ENCODE data around the gene ENTPD8.

The ENTPD8 gene

GRCh38 chr9:137444106-137444790 is 3.1 kb upstream of the ENTPD8 start:
- Histone ChIP-seq H2BK120ac (ENCODE audit: low read depth, low read length) (no peak overlapping the region), H2BK15ac (ENCODE audit: low read depth, poor library complexity, severe bottlenecking) (no peak overlapping the region), H2BK12ac (ENCODE audit: low read length in 2 of 2) (no peak overlapping the region), H3K4me2 (ENCODE audit: low read length, poor library complexity, severe bottlenecking) (no peak overlapping the region), H3K36me3 (ENCODE audit: control insufficient read depth in 1 of 2, insufficient read depth in 2 of 2, low read depth in 1 of 2, low read length in 2 of 2) (peaks cover 2 to 23% of the 10 kb centered on the region in 2 experiments), H3K9me3 (ENCODE audit: control insufficient read depth, low read length) (no peaks in the 10 kb centered on the region), H2AK5ac (ENCODE audit: low read length, severe bottlenecking) (no peak overlapping the region), H3K18ac (ENCODE audit: low read depth in 1 of 2, low read length in 2 of 2) (no peak overlapping the region), H3K27me3 (ENCODE audit: control insufficient read depth in 1 of 2, insufficient read depth in 1 of 2, low read length in 2 of 2) (peaks cover 0 to 11% of the 10 kb centered on the region in 2 experiments), H3K79me1 (replicated peaks; ENCODE audit: low read length, poor library complexity, severe bottlenecking) (no peaks in the 10 kb centered on the region), H3K23ac (ENCODE audit: low read length in 2 of 2) (no peak overlapping the region), H2AFZ (ENCODE audit: low read depth, low read length) (no peak overlapping the region), H2BK5ac (ENCODE audit: low read depth, low read length, poor library complexity, severe bottlenecking) (peak overlapping the region; percentile 25), H3K4ac (ENCODE audit: low read depth in 1 of 2, low read length in 2 of 2) (no peak overlapping the region), H3K9ac (ENCODE audit: low read length) (no peak overlapping the region), H4K91ac (ENCODE audit: low read length) (no peak overlapping the region), H3K4me1 (ENCODE audit: control insufficient read depth, insufficient read depth, low read depth, low read length) (peaks cover 16% of the 10 kb centered on the region), H4K8ac (ENCODE audit: low read length) (no peak overlapping the region), H3K27ac (ENCODE audit: low read length, poor library complexity, severe bottlenecking) (no peak overlapping the region), H3K14ac (ENCODE audit: low read length in 2 of 2) (no peak overlapping the region), H3K4me3 (ENCODE audit: insufficient read depth in 1 of 2, low read depth in 1 of 2, low read length in 2 of 2) (no peak overlapping the region)
- 84% methylated on average over 14 of the region's 14 CpGs for WGBS
- DNase-seq: no peak

- Histone ChIP-seq H3K9ac (ENCODE audit: low read length) (no peak overlapping the region), H2BK120ac (ENCODE audit: low read depth, low read length) (no peak overlapping the region), H3K4me3 (ENCODE audit: insufficient read depth in 1 of 2, low read depth in 1 of 2, low read length in 2 of 2) (no peak overlapping the region)
Measured at GRCh38 chr9:137441935-137442321, 771 bp upstream of the ENTPD8 start.

GRCh38 chr9:137439158-137439714 is 1.9 kb downstream of the ENTPD8 start:
- Histone ChIP-seq H3K4ac (ENCODE audit: low read depth in 1 of 2, low read length in 2 of 2) (no peak overlapping the region), H2AK5ac (ENCODE audit: low read length, severe bottlenecking) (no peak overlapping the region), H2BK5ac (ENCODE audit: low read depth, low read length, poor library complexity, severe bottlenecking) (no peak overlapping the region), H3K4me3 (ENCODE audit: insufficient read depth in 1 of 2, low read depth in 1 of 2, low read length in 2 of 2) (no peak overlapping the region), H3K18ac (ENCODE audit: low read depth in 1 of 2, low read length in 2 of 2) (no peak overlapping the region), H4K8ac (ENCODE audit: low read length) (no peak overlapping the region), H3K9me3 (ENCODE audit: control insufficient read depth, low read length) (no peaks in the 10 kb centered on the region), H2AFZ (ENCODE audit: low read depth, low read length) (no peak overlapping the region), H3K4me2 (ENCODE audit: low read length, poor library complexity, severe bottlenecking) (no peak overlapping the region), H2BK12ac (ENCODE audit: low read length in 2 of 2) (no peak overlapping the region), H4K91ac (ENCODE audit: low read length) (no peak overlapping the region), H3K14ac (ENCODE audit: low read length in 2 of 2) (no peak overlapping the region), H3K4me1 (ENCODE audit: control insufficient read depth, insufficient read depth, low read depth, low read length) (peaks cover 32% of the 10 kb centered on the region), H2BK120ac (ENCODE audit: low read depth, low read length) (no peak overlapping the region), H3K27me3 (ENCODE audit: control insufficient read depth in 1 of 2, insufficient read depth in 1 of 2, low read length in 2 of 2) (peaks cover 0 to 31% of the 10 kb centered on the region in 2 experiments), H3K9ac (ENCODE audit: low read length) (no peak overlapping the region), H3K36me3 (ENCODE audit: control insufficient read depth in 1 of 2, insufficient read depth in 2 of 2, low read depth in 1 of 2, low read length in 2 of 2) (no peaks in the 10 kb centered on the region), H3K23ac (ENCODE audit: low read length in 2 of 2) (no peak overlapping the region), H2BK15ac (ENCODE audit: low read depth, poor library complexity, severe bottlenecking) (no peak overlapping the region), H3K27ac (ENCODE audit: low read length, poor library complexity, severe bottlenecking) (no peak overlapping the region), H3K79me1 (replicated peaks; ENCODE audit: low read length, poor library complexity, severe bottlenecking) (no peaks in the 10 kb centered on the region)
- no peak for DNase-seq
- 83% methylated on average over 18 of the region's 18 CpGs for WGBS

More at GRCh38 chr9:137441935-137442321, 771 bp upstream of the ENTPD8 start:
- H3K4me1 ChIP-seq (ENCODE audit: control insufficient read depth, insufficient read depth, low read depth, low read length): peaks cover 17% of the 10 kb centered on the region
- no peak overlapping the region for H2BK5ac ChIP-seq (ENCODE audit: low read depth, low read length, poor library complexity, severe bottlenecking)
- H3K23ac ChIP-seq (ENCODE audit: low read length in 2 of 2): no peak overlapping the region
- H4K8ac ChIP-seq (ENCODE audit: low read length): no peak overlapping the region
- no peak overlapping the region for H3K18ac ChIP-seq (ENCODE audit: low read depth in 1 of 2, low read length in 2 of 2)
- WGBS: 19% methylated on average over 2 of the region's 7 CpGs
- H3K27me3 ChIP-seq (ENCODE audit: control insufficient read depth in 1 of 2, insufficient read depth in 1 of 2, low read length in 2 of 2): peaks cover 0 to 27% of the 10 kb centered on the region in 2 experiments
- no peak overlapping the region for H3K4me2 ChIP-seq (ENCODE audit: low read length, poor library complexity, severe bottlenecking)
- H3K79me1 ChIP-seq (replicated peaks; ENCODE audit: low read length, poor library complexity, severe bottlenecking): no peaks in the 10 kb centered on the region
- no peak overlapping the region for H2AFZ ChIP-seq (ENCODE audit: low read depth, low read length)
- peaks cover 0 to under 1% of the 10 kb centered on the region in 2 experiments for H3K36me3 ChIP-seq (ENCODE audit: control insufficient read depth in 1 of 2, insufficient read depth in 2 of 2, low read depth in 1 of 2, low read length in 2 of 2)
- H2AK5ac ChIP-seq (ENCODE audit: low read length, severe bottlenecking): no peak overlapping the region
- H3K9me3 ChIP-seq (ENCODE audit: control insufficient read depth, low read length): no peaks in the 10 kb centered on the region
- H2BK12ac ChIP-seq (ENCODE audit: low read length in 2 of 2): no peak overlapping the region
- H3K27ac ChIP-seq (ENCODE audit: low read length, poor library complexity, severe bottlenecking): no peak overlapping the region
- H4K91ac ChIP-seq (ENCODE audit: low read length): no peak overlapping the region
- H3K4ac ChIP-seq (ENCODE audit: low read depth in 1 of 2, low read length in 2 of 2): no peak overlapping the region
- H3K14ac ChIP-seq (ENCODE audit: low read length in 2 of 2): no peak overlapping the region
- DNase-seq: no peak
- H2BK15ac ChIP-seq (ENCODE audit: low read depth, poor library complexity, severe bottlenecking): no peak overlapping the region

- no peak overlapping the region for H3K4me3 ChIP-seq (ENCODE audit: insufficient read depth in 1 of 2, low read depth in 1 of 2, low read length in 2 of 2)
- no peaks in the 10 kb centered on the region for H3K9me3 ChIP-seq (ENCODE audit: control insufficient read depth, low read length)
- no peak overlapping the region for H3K9ac ChIP-seq (ENCODE audit: low read length)
- no peak overlapping the region for H4K91ac ChIP-seq (ENCODE audit: low read length)
- H4K8ac ChIP-seq (ENCODE audit: low read length): no peak overlapping the region
- no peak overlapping the region for H2BK120ac ChIP-seq (ENCODE audit: low read depth, low read length)
- no peak overlapping the region for H2BK5ac ChIP-seq (ENCODE audit: low read depth, low read length, poor library complexity, severe bottlenecking)
- H3K4me2 ChIP-seq (ENCODE audit: low read length, poor library complexity, severe bottlenecking): no peak overlapping the region
- H3K18ac ChIP-seq (ENCODE audit: low read depth in 1 of 2, low read length in 2 of 2): no peak overlapping the region
- 94% methylated on average over 22 of the region's 22 CpGs for WGBS
- no peak for DNase-seq
- H3K4ac ChIP-seq (ENCODE audit: low read depth in 1 of 2, low read length in 2 of 2): no peak overlapping the region
- no peak overlapping the region for H2BK12ac ChIP-seq (ENCODE audit: low read length in 2 of 2)
- peaks cover 0 to 31% of the 10 kb centered on the region in 2 experiments for H3K27me3 ChIP-seq (ENCODE audit: control insufficient read depth in 1 of 2, insufficient read depth in 1 of 2, low read length in 2 of 2)
- no peak overlapping the region for H3K23ac ChIP-seq (ENCODE audit: low read length in 2 of 2)
- no peak overlapping the region for H2AFZ ChIP-seq (ENCODE audit: low read depth, low read length)
- no peak overlapping the region for H3K14ac ChIP-seq (ENCODE audit: low read length in 2 of 2)
- H2AK5ac ChIP-seq (ENCODE audit: low read length, severe bottlenecking): no peak overlapping the region
- peaks cover 35% of the 10 kb centered on the region for H3K4me1 ChIP-seq (ENCODE audit: control insufficient read depth, insufficient read depth, low read depth, low read length)
- H3K79me1 ChIP-seq (replicated peaks; ENCODE audit: low read length, poor library complexity, severe bottlenecking): no peaks in the 10 kb centered on the region
- no peaks in the 10 kb centered on the region for H3K36me3 ChIP-seq (ENCODE audit: control insufficient read depth in 1 of 2, insufficient read depth in 2 of 2, low read depth in 1 of 2, low read length in 2 of 2)
- no peak overlapping the region for H3K27ac ChIP-seq (ENCODE audit: low read length, poor library complexity, severe bottlenecking)
- H2BK15ac ChIP-seq (ENCODE audit: low read depth, poor library complexity, severe bottlenecking): no peak overlapping the region
Measured at GRCh38 chr9:137438591-137439157, 2.5 kb downstream of the ENTPD8 start.

All from mesenchymal stem cell (in vitro differentiated cells and primary cell).